Spleen (tissue), 7 donors: Measurements from ENCODE around the gene FBLN2.

Source experiments
- POLR2A ChIP-seq, 3 donors: fragments of 450-650 bp; IDR thresholded peaks; one replicate each; pipeline ENCODE4 v1.5.1; 2017; ENCODE audit warnings: antibody characterized with exemption in 3 of 3, mild to moderate bottlenecking in 1 of 3
- POLR2AphosphoS5 ChIP-seq, 3 donors: sonication (generic); formaldehyde crosslinking; IDR thresholded peaks; one replicate each; pipeline ENCODE4 v1.5.1; 2017; ENCODE audit warnings: antibody characterized with exemption in 3 of 3
- TF ChIP-seq, protein P1 (sequence below), 11 experiments: fragments of 200-600 bp in 7 of 11; fragments of 450-650 bp in 4 of 11; sonication (generic) in 4 of 11; IDR thresholded peaks in 8 of 11; conservative IDR thresholded peaks in 3 of 11; 1 replicate in 7 of 11; 2 replicates in 4 of 11; pipeline versions ENCODE4 v1.4.0 to v1.8.0; 2016 to 2021; ENCODE audit warnings: antibody characterized with exemption in 11 of 11, inconsistent platforms in 4 of 11, mild to moderate bottlenecking in 1 of 11
- donor health status: DM: no; HTN: no; CAD: no; lungs with moderate emphysema.
- donor health status: DM: no; HTN: no; CAD: no.
- donor health status: DM: no; HTN: no; CAD: no.

DNA sequence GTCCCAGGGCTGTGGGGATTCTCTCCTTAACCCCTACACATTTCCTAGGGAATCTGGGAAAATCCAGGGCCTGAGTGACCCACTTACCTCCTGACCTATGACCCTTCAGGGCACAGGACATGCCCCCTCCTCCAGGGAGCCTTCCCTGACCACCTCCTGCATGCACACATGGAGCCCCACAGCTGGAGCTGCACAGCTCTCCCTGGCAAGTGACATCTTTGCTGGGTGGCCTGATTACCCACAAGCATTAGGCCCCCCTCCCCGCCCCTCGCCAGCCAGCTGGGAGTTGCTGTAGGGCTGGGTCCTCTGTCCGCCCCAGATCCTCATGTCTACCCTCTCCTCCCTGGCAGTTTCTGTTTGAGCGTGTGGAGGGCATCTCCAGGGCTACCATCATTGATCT, 47.4 kb upstream of the FBLN2 start:
- TF ChIP-seq, protein P1, sequence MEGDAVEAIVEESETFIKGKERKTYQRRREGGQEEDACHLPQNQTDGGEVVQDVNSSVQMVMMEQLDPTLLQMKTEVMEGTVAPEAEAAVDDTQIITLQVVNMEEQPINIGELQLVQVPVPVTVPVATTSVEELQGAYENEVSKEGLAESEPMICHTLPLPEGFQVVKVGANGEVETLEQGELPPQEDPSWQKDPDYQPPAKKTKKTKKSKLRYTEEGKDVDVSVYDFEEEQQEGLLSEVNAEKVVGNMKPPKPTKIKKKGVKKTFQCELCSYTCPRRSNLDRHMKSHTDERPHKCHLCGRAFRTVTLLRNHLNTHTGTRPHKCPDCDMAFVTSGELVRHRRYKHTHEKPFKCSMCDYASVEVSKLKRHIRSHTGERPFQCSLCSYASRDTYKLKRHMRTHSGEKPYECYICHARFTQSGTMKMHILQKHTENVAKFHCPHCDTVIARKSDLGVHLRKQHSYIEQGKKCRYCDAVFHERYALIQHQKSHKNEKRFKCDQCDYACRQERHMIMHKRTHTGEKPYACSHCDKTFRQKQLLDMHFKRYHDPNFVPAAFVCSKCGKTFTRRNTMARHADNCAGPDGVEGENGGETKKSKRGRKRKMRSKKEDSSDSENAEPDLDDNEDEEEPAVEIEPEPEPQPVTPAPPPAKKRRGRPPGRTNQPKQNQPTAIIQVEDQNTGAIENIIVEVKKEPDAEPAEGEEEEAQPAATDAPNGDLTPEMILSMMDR (IDR thresholded peaks at IDR 0.05 in 8 of 11, conservative IDR thresholded peaks at IDR 0.05 in 3 of 11), result no peak
- TF ChIP-seq POLR2AphosphoS5 (IDR thresholded peaks at IDR 0.05) (no peak), POLR2A (IDR thresholded peaks at IDR 0.05) (no peak)
